Fibroblast of lung (primary cell): ENCODE measurements around the gene CDNF. TPM values are rescaled to one million over a fixed set of nuclear protein-coding genes. Genes with fewer than 3 reads are reported as not detected.

Experiments
- DNase-seq, 2 donors: peaks; one replicate each; pipeline versions ENCODE4 v3.0.0 to v3.0.0-alpha.2; 2010; ENCODE audit warnings: low read depth in 2 of 2
- H2AFZ ChIP-seq: 2 replicates; pipeline ENCODE4 v1.5.1; 2012; ENCODE audit warnings: low read length, control low read depth, inconsistent platforms
- H3K27ac ChIP-seq: 2 replicates; pipeline ENCODE4 v1.5.1; 2011; ENCODE audit warnings: low read length, control low read depth; ENCODE audit not compliant: insufficient read depth
- H3K27me3 ChIP-seq: 2 replicates; pipeline ENCODE4 v1.5.1; 2011; ENCODE audit warnings: mild to moderate bottlenecking, low read length; ENCODE audit not compliant: control insufficient read depth, insufficient read depth
- H3K36me3 ChIP-seq: 2 replicates; pipeline ENCODE4 v1.5.1; 2011; ENCODE audit warnings: low read length; ENCODE audit not compliant: control insufficient read depth, insufficient read depth
- H3K4me1 ChIP-seq: 2 replicates; pipeline ENCODE4 v1.5.1; 2011; ENCODE audit warnings: low read length; ENCODE audit not compliant: control insufficient read depth, insufficient read depth; ENCODE audit errors: extremely low read depth
- H3K4me2 ChIP-seq: 2 replicates; pipeline ENCODE4 v1.5.1; 2011; ENCODE audit warnings: low read length, control low read depth; ENCODE audit not compliant: insufficient read depth; ENCODE audit errors: extremely low read depth
- H3K4me3 ChIP-seq, 4 experiments: fragments of 200-600 bp in 1 of 4; sonication (generic) in 1 of 4; replicated peaks in 1 of 4; 2 replicates each; pipeline ENCODE4 v1.5.1; 2011 to 2016; ENCODE audit warnings: low read length in 4 of 4, low read depth in 3 of 4, mild to moderate bottlenecking in 3 of 4, control low read depth in 2 of 4, inconsistent platforms in 1 of 4, mixed read lengths in 1 of 4; ENCODE audit not compliant: insufficient read depth in 1 of 4; ENCODE audit errors: control extremely low read depth in 1 of 4
- H3K79me2 ChIP-seq: 2 replicates; pipeline ENCODE4 v1.5.1; 2012; ENCODE audit warnings: mild to moderate bottlenecking, low read length, inconsistent platforms; ENCODE audit not compliant: control insufficient read depth, insufficient read depth
- H3K9ac ChIP-seq: 2 replicates; pipeline ENCODE4 v1.5.1; 2011; ENCODE audit warnings: mild to moderate bottlenecking, low read length, control low read depth; ENCODE audit not compliant: insufficient read depth
- H3K9me3 ChIP-seq: 2 replicates; pipeline ENCODE4 v1.5.1; 2012; ENCODE audit warnings: low read depth, low read length; ENCODE audit not compliant: control insufficient read depth, insufficient read depth
- H4K20me1 ChIP-seq: 2 replicates; pipeline ENCODE4 v1.5.1; 2011; ENCODE audit warnings: low read length; ENCODE audit not compliant: control insufficient read depth, insufficient read depth; ENCODE audit errors: extremely low read depth
- CTCF ChIP-seq, 2 donors: IDR thresholded peaks in 1 of 2; conservative IDR thresholded peaks in 1 of 2; 1 replicate in 1 of 2; 2 replicates in 1 of 2; pipeline ENCODE4 v1.5.1; 2011 to 2012; ENCODE audit warnings: low read length in 2 of 2, control low read depth in 1 of 2, inconsistent platforms in 1 of 2, low read depth in 1 of 2, mild to moderate bottlenecking in 1 of 2
- EZH2 ChIP-seq: IDR thresholded peaks from 2 replicates; pipeline ENCODE4 v1.5.1; 2012; ENCODE audit warnings: low read length, control low read depth, mild to moderate bottlenecking; ENCODE audit errors: missing control alignments
- polyA plus RNA-seq, 2 donors: library from polyadenylated mRNA; depleted of rRNA in 1 of 2; stranded (reverse) in 1 of 2; unstranded in 1 of 2; fragments of >200 nt; gene quantifications; 2 replicates each; pipeline ENCODE4 v1.2.1, GENCODE V29; 2011 to 2012; ENCODE audit warnings: missing spikeins in 1 of 2
- total RNA-seq: library from RNA; depleted of rRNA; stranded (reverse); fragments of >200 nt; gene quantifications from 2 replicates; pipeline ENCODE4 v1.2.1, GENCODE V29; 2014

The CDNF gene
- total and polyA plus RNA-seq, 2 donors (not counting 1 experiment from before 2014, with no cell fraction given) = 1.2 to 3.4 TPM

GRCh38 chr10:14844948-14845347, 7.1 kb upstream of the CDNF start:
- Histone ChIP-seq H3K27ac (no peak overlapping the region), H3K36me3 (peaks cover 9% of the 10 kb centered on the region), H3K4me3 (no peak overlapping the region), H3K4me1 (no peaks in the 10 kb centered on the region), H3K79me2 (peaks cover 10% of the 10 kb centered on the region), H4K20me1 (no peaks in the 10 kb centered on the region), H3K27me3 (no peaks in the 10 kb centered on the region), H3K9me3 (no peaks in the 10 kb centered on the region), H3K9ac (no peak overlapping the region), H2AFZ (no peak overlapping the region), H3K4me2 (no peak overlapping the region)
- TF ChIP-seq EZH2 (no peak), CTCF (conservative IDR thresholded peaks at IDR 0.05 in 1 of 2, IDR thresholded peaks at IDR 0.05 in 1 of 2; ENCODE audit: low read depth in 1 of 2, low read length in 2 of 2) (no peak)
- DNase-seq = no peak

GRCh38 chr10:14843327-14843988, 5.6 kb upstream of the CDNF start:
- Histone ChIP-seq H3K36me3 (peaks cover 9% of the 10 kb centered on the region), H3K9me3 (no peaks in the 10 kb centered on the region)
- no peak for TF ChIP-seq EZH2
- TF ChIP-seq CTCF (conservative IDR thresholded peaks at IDR 0.05 in 1 of 2, IDR thresholded peaks at IDR 0.05 in 1 of 2; ENCODE audit: low read depth in 1 of 2, low read length in 2 of 2) = no peak

GRCh38 chr10:14840178-14840577, 2.3 kb upstream of the CDNF start:
- no peaks in the 10 kb centered on the region for H3K27me3 ChIP-seq
- no peak for TF ChIP-seq EZH2
- no peak for TF ChIP-seq CTCF (conservative IDR thresholded peaks at IDR 0.05 in 1 of 2, IDR thresholded peaks at IDR 0.05 in 1 of 2; ENCODE audit: low read depth in 1 of 2, low read length in 2 of 2)
- no peak overlapping the region for H3K4me2 ChIP-seq
- DNase-seq = no peak
- H4K20me1 ChIP-seq = no peaks in the 10 kb centered on the region
- no peaks in the 10 kb centered on the region for H3K9me3 ChIP-seq
- H3K9ac ChIP-seq = no peak overlapping the region
- no peaks in the 10 kb centered on the region for H3K4me1 ChIP-seq
- H2AFZ ChIP-seq = no peak overlapping the region
- H3K27ac ChIP-seq = no peak overlapping the region
- H3K79me2 ChIP-seq = peaks cover 27% of the 10 kb centered on the region
- peaks cover 9% of the 10 kb centered on the region for H3K36me3 ChIP-seq
- H3K4me3 ChIP-seq = no peak overlapping the region

More at GRCh38 chr10:14843327-14843988, 5.6 kb upstream of the CDNF start:
- no peak for DNase-seq
- no peak overlapping the region for H3K9ac ChIP-seq
- no peak overlapping the region for H3K4me3 ChIP-seq
- no peak overlapping the region for H2AFZ ChIP-seq
- H3K4me1 ChIP-seq = no peaks in the 10 kb centered on the region
- no peaks in the 10 kb centered on the region for H4K20me1 ChIP-seq
- peaks cover 24% of the 10 kb centered on the region for H3K79me2 ChIP-seq
- no peaks in the 10 kb centered on the region for H3K27me3 ChIP-seq
- no peak overlapping the region for H3K27ac ChIP-seq
- H3K4me2 ChIP-seq = no peak overlapping the region
